Testis (tissue), 3 donors: Measurements from ENCODE around the gene BBX. TPM values are rescaled to one million over a fixed set of nuclear protein-coding genes. Genes with fewer than 3 reads are reported as not detected.
"Not testable (repeated sequence)": the region's sequence is repeated elsewhere in the genome, so short reads cannot be mapped to it uniquely, and the experiment has no call there.

ENCODE experiments used
- DNase-seq: peaks from one replicate; pipeline ENCODE4 v3.0.0-alpha.2; 2019
- H3K27ac ChIP-seq, 2 donors: fragments of 200-600 bp; sonication (generic); one replicate each; pipeline ENCODE4 v1.5.1; 2019
- H3K27me3 ChIP-seq: fragments of 200-600 bp; sonication (generic); one replicate; pipeline ENCODE4 v1.5.1; 2019
- H3K36me3 ChIP-seq: fragments of 200-600 bp; sonication (generic); one replicate; pipeline ENCODE4 v1.5.1; 2017; ENCODE audit warnings: low read depth; ENCODE audit errors: missing control alignments
- H3K4me1 ChIP-seq: fragments of 200-600 bp; sonication (generic); one replicate; pipeline ENCODE4 v1.5.1; 2019
- H3K4me3 ChIP-seq, 2 donors: fragments of 200-600 bp; sonication (generic); one replicate each; pipeline ENCODE4 v1.5.1; 2017 to 2019
- H3K9me3 ChIP-seq: fragments of 200-600 bp; sonication (generic); one replicate; pipeline ENCODE4 v1.5.1; 2017
- POLR2A ChIP-seq: fragments of 450-650 bp; IDR thresholded peaks from one replicate; pipeline ENCODE4 v1.6.1; 2017; ENCODE audit warnings: antibody characterized with exemption, mild to moderate bottlenecking, moderate library complexity
- WGBS, 2 donors: methylation state at CpG; one replicate each; pipeline ENCODE4 v1.1.5; 2018; 5-methylcytosine and 5-hydroxymethylcytosine counted together
- intact Hi-C: fragments of 100-400 bp; cut with DNase I; formaldehyde crosslinking; loops from one replicate; pipeline ENCODE4 v1.15.1; 2023; ENCODE audit warnings: low total_unique reads
- polyA plus RNA-seq: library from polyadenylated mRNA; stranded (reverse); fragments of 350-450 nt; fragmentation: Illumina TruSeq; extraction: RNeasy Lipid Tissue Mini Kit (QIAGEN cat#74804); gene quantifications from one replicate; pipeline ENCODE4 v1.2.3, GENCODE V29; 2014; ENCODE audit warnings: low read depth, low replicate concordance; ENCODE audit not compliant: insufficient read depth
- total RNA-seq, 2 donors: library from RNA; depleted of rRNA; stranded (reverse); fragments of >200 nt; gene quantifications; one replicate each; pipeline ENCODE4 v1.2.3, GENCODE V29; 2016
- TF ChIP-seq, protein P1 (sequence below), 3 experiments: fragments of 450-650 bp in 2 of 3; fragments of 200-600 bp in 1 of 3; sonication (generic) in 1 of 3; IDR thresholded peaks; one replicate each; pipeline ENCODE4 v1.5.1; 2016 to 2019; ENCODE audit warnings: antibody characterized with exemption in 3 of 3, mild to moderate bottlenecking in 2 of 3, moderate library complexity in 1 of 3

Gene BBX
- total and polyA plus RNA-seq, 3 donors from 2014 or later: 93.3 to 317 (median 312) TPM

DNA sequence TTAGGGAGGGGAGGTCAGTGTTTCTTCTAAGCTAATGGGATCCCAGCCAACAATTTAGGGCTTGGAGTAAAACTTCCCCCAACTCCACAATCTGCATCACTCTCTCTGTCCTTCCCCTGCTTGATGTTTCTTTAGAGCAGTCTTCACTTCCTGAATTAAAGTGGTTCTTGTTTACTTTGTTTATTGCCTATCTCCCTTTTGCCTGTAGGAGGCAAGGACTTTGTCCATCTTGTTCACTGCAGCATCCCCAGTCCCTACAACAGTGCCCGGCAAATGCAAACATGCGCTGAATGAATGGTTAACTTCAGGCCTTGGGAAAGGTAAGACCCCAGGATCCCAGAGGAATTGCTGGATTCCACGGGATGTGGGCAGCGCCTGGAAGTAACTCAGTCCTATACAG lies 312.2 kb downstream of the BBX start:
- H3K27ac ChIP-seq, H3K27me3 ChIP-seq, H3K4me1 ChIP-seq, H3K36me3 ChIP-seq, H3K9me3 ChIP-seq, intact Hi-C loops, DNase-seq: not testable (repeated sequence)
- peak overlapping the region in 1 of 2 donors; percentile 20 for H3K4me3 ChIP-seq
- WGBS, 2 donors: 25 to 72% methylated on average over 4 of the region's 4 CpGs
- TF ChIP-seq, protein P1, sequence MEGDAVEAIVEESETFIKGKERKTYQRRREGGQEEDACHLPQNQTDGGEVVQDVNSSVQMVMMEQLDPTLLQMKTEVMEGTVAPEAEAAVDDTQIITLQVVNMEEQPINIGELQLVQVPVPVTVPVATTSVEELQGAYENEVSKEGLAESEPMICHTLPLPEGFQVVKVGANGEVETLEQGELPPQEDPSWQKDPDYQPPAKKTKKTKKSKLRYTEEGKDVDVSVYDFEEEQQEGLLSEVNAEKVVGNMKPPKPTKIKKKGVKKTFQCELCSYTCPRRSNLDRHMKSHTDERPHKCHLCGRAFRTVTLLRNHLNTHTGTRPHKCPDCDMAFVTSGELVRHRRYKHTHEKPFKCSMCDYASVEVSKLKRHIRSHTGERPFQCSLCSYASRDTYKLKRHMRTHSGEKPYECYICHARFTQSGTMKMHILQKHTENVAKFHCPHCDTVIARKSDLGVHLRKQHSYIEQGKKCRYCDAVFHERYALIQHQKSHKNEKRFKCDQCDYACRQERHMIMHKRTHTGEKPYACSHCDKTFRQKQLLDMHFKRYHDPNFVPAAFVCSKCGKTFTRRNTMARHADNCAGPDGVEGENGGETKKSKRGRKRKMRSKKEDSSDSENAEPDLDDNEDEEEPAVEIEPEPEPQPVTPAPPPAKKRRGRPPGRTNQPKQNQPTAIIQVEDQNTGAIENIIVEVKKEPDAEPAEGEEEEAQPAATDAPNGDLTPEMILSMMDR (IDR thresholded peaks at IDR 0.05): peak in 1 of 3 experiments; percentile 6

DNA sequence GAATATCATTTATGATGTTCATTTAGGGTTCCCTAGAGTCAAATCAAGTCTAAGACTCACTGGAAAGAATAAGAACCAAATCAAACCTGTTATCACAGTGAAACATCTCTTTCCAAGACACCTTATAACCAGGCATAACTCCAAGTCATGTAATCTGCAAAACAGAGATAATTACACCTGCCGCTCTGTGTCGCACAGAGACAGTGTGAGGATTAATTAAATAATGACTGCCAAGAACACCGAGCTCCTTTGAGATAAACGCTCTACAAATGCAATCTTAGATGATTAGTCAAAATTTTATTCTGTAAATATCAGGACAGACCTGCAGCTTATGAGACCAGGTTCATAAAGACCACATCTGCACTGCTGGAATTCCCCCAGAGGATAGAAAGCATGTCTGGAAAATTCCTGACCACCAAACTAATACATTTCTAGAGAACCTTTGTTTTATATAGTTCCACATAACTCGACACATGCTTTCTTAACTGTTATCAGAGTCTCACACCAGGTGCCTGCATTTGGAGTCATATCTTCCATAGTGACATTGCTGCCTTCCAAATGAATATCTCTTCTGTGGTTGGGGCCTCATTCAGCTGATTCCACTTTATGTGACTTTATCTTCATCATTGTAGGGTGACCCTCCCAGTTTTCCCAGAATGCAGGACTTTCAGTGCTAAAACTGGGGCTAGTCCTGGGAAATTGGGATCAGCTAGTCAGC lies 315.3 kb downstream of the BBX start:
- TF ChIP-seq, protein P1 (IDR thresholded peaks at IDR 0.05): no peak
- TF ChIP-seq POLR2A: no peak
- no peak overlapping the region for H3K4me3 ChIP-seq
- WGBS, 2 donors: 44 to 51% methylated on average over 5 of the region's 5 CpGs
- H3K9me3 ChIP-seq: no peaks in the 10 kb centered on the region
- intact Hi-C loops: no loop called here
- no peak for DNase-seq
- peaks cover under 1% of the 10 kb centered on the region for H3K4me1 ChIP-seq
- H3K27ac ChIP-seq: no peak overlapping the region
- no peaks in the 10 kb centered on the region for H3K36me3 ChIP-seq
- H3K27me3 ChIP-seq: no peaks in the 10 kb centered on the region

DNA sequence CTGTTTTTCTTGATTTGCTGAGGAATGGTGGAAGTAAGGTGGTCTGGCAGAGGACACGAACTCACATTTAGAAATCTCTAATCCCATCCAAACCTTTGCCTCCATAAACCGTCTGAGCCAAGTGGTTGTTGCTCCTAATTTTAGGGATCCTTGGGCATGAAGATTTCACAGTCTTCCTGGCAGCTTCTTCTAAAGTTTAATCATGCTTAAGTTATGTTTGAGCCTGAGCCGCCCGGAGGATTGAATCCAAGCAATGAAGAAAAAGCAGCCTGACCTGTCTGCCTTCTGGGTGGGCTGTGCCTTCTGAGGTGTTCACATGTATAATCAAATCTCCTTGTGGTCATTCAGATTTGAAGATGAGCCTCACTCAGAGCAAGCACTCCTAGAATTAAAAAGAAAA lies 319.1 kb downstream of the BBX start:
- DNase-seq: no peak
- H3K36me3 ChIP-seq: no peaks in the 10 kb centered on the region
- H3K9me3 ChIP-seq: no peaks in the 10 kb centered on the region
- intact Hi-C loops: no loop called here
- H3K4me1 ChIP-seq: no peaks in the 10 kb centered on the region
- H3K27ac ChIP-seq: no peak overlapping the region
- no peak for TF ChIP-seq POLR2A
- TF ChIP-seq, protein P1 (IDR thresholded peaks at IDR 0.05): no peak
- no peak overlapping the region for H3K4me3 ChIP-seq
- H3K27me3 ChIP-seq: no peaks in the 10 kb centered on the region
- 76 to 83% methylated on average over 4 of the region's 4 CpGs for WGBS, 2 donors

DNA sequence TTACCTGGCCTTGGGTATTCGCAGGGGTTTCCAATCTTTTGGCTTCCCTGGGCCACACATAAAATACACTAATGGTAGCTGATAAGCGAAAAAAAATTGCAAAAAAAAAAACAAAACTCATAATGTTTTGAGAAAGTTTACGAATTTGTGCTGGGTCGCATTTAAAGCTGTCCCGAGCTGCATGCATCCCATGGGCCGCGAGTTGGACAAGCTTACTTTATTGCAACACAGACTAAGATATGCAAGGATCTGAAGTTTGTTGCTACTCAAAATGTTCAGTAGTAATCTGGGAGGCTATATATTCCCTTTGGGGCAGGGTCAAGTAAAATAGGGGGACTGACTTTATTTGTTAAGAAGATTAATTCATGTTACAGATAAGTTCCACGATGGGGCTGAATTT lies 320.2 kb downstream of the BBX start:
- intact Hi-C loops: no loop called here
- Histone ChIP-seq H3K27ac (no peak overlapping the region), H3K27me3 (no peaks in the 10 kb centered on the region), H3K36me3 (no peaks in the 10 kb centered on the region), H3K4me1 (no peaks in the 10 kb centered on the region), H3K9me3 (no peaks in the 10 kb centered on the region), H3K4me3 (no peak overlapping the region)
- TF ChIP-seq, protein P1 (IDR thresholded peaks at IDR 0.05): no peak
- TF ChIP-seq POLR2A: no peak
- 89 to 96% methylated on average over 8 of the region's 8 CpGs for WGBS, 2 donors
- DNase-seq: no peak
